Keratinocyte (primary cell): Measurements from ENCODE around the gene GPR6. TPM values are rescaled to one million over a fixed set of nuclear protein-coding genes. Genes with fewer than 3 reads are reported as not detected.

Source experiments
- DNase-seq: peaks from one replicate; pipeline ENCODE4 v3.0.0-alpha.2; 2011; ENCODE audit warnings: low read depth, missing footprints, low spot score
- FAIRE-seq: peaks from 2 replicates; lab custom pipeline; 2011; peaks lifted over from hg19 to GRCh38; lab: Jason Lieb, UNC
- H2AFZ ChIP-seq: 2 replicates; pipeline ENCODE4 v1.6.0; 2012; ENCODE audit warnings: low read length, control low read depth, inconsistent platforms; ENCODE audit not compliant: control insufficient read depth
- H3K27ac ChIP-seq: 2 replicates; pipeline ENCODE4 v1.5.1; 2011; ENCODE audit warnings: low read length; ENCODE audit not compliant: control insufficient read depth, insufficient read depth
- H3K27me3 ChIP-seq: 3 replicates; pipeline ENCODE4 v1.6.0; 2011; ENCODE audit warnings: low read length; ENCODE audit not compliant: control insufficient read depth, insufficient read depth; ENCODE audit errors: extremely low read depth
- H3K36me3 ChIP-seq, 2 experiments: 2 replicates in 1 of 2; 3 replicates in 1 of 2; pipeline ENCODE4 v1.5.1; 2011; ENCODE audit warnings: low read length in 2 of 2, mild to moderate bottlenecking in 1 of 2; ENCODE audit not compliant: control insufficient read depth in 2 of 2, insufficient read depth in 2 of 2; ENCODE audit errors: extremely low read depth in 1 of 2
- H3K4me1 ChIP-seq: 3 replicates; pipeline ENCODE4 v1.5.1; 2011; ENCODE audit warnings: low read length; ENCODE audit not compliant: control insufficient read depth, insufficient read depth; ENCODE audit errors: extremely low read depth
- H3K4me2 ChIP-seq: 3 replicates; pipeline ENCODE4 v1.6.0; 2011; ENCODE audit warnings: low read depth, low read length; ENCODE audit not compliant: control insufficient read depth, insufficient read depth; ENCODE audit errors: extremely low read depth
- H3K4me3 ChIP-seq, 3 experiments: fragments of 200-600 bp in 1 of 3; sonication (generic) in 1 of 3; 2 replicates in 2 of 3; 3 replicates in 1 of 3; pipeline ENCODE4 v1.5.1; 2011 to 2016; ENCODE audit warnings: low read length in 3 of 3, mild to moderate bottlenecking in 3 of 3, control low read depth in 2 of 3, inconsistent platforms in 1 of 3, low read depth in 1 of 3, mixed read lengths in 1 of 3, mixed run types in 1 of 3, moderate library complexity in 1 of 3; ENCODE audit not compliant: control insufficient read depth in 2 of 3, insufficient read depth in 2 of 3; ENCODE audit errors: extremely low read depth in 1 of 3
- H3K79me2 ChIP-seq: 2 replicates; pipeline ENCODE4 v1.6.0; 2012; ENCODE audit warnings: low read length; ENCODE audit not compliant: control insufficient read depth, insufficient read depth
- H3K9ac ChIP-seq: 3 replicates; pipeline ENCODE4 v1.6.0; 2011; ENCODE audit warnings: low read length; ENCODE audit not compliant: control insufficient read depth, insufficient read depth; ENCODE audit errors: extremely low read depth
- H3K9me1 ChIP-seq: 3 replicates; pipeline ENCODE4 v1.6.0; 2011; ENCODE audit warnings: low read length; ENCODE audit not compliant: control insufficient read depth, insufficient read depth; ENCODE audit errors: extremely low read depth
- H3K9me3 ChIP-seq: 2 replicates; pipeline ENCODE4 v1.5.1; 2012; ENCODE audit warnings: low read depth, low read length; ENCODE audit not compliant: control insufficient read depth
- H4K20me1 ChIP-seq: 3 replicates; pipeline ENCODE4 v1.6.0; 2011; ENCODE audit warnings: low read length; ENCODE audit not compliant: control insufficient read depth, insufficient read depth; ENCODE audit errors: extremely low read depth
- CTCF ChIP-seq, 3 experiments: IDR thresholded peaks in 1 of 3; conservative IDR thresholded peaks in 1 of 3; optimal IDR thresholded peaks in 1 of 3; 2 replicates in 2 of 3; 3 replicates in 1 of 3; pipeline versions ENCODE3 to v1.5.1; 2011; ENCODE audit warnings: low read length in 3 of 3, mild to moderate bottlenecking in 3 of 3, moderate library complexity in 2 of 3, control low read depth in 1 of 3, inconsistent platforms in 1 of 3; ENCODE audit not compliant: insufficient read depth in 2 of 3; ENCODE audit errors: extremely low read depth in 1 of 3
- EZH2 ChIP-seq: IDR thresholded peaks from one replicate; pipeline ENCODE4 v1.6.1; 2012; ENCODE audit warnings: inconsistent platforms, mild to moderate bottlenecking, low read length, moderate library complexity
- dilution Hi-C: fragments of 300-500 bp; cut with MboI; formaldehyde crosslinking; loops from one replicate; pipeline ENCODE4 v1.7.0; 2020; ENCODE audit warnings: low sequenced_read_pairs; ENCODE audit not compliant: extremely low pct_ligation_motif_present
- polyA plus RNA-seq, 5 experiments: library from polyadenylated mRNA; depleted of rRNA in 3 of 5; stranded (reverse) in 3 of 5; stranded (forward) in 1 of 5; unstranded in 1 of 5; fragments of >200 nt; gene quantifications; 1 replicate in 1 of 5; 2 replicates in 3 of 5; 3 replicates in 1 of 5; pipeline versions ENCODE4 v1.2.1 to v1.2.3, GENCODE V29; 2011 to 2012; ENCODE audit warnings: missing spikeins in 2 of 5, low read depth in 1 of 5, low replicate concordance in 1 of 5

Gene GPR6
- polyA plus RNA-seq, 1 donor (not counting 4 experiments of a cell fraction or from before 2014, with no cell fraction given): not detected

GRCh38 chr6:109984410-109984809 is 6.3 kb downstream of the GPR6 start:
- H3K27me3 ChIP-seq: peaks cover 16% of the 10 kb centered on the region
- no peak overlapping the region for H3K9ac ChIP-seq
- dilution Hi-C loops: no loop called here
- H3K9me1 ChIP-seq: no peaks in the 10 kb centered on the region
- H3K9me3 ChIP-seq: no peaks in the 10 kb centered on the region
- no peaks in the 10 kb centered on the region for H4K20me1 ChIP-seq
- H3K4me3 ChIP-seq: no peak overlapping the region
- no peaks in the 10 kb centered on the region for H3K36me3 ChIP-seq
- no peaks in the 10 kb centered on the region for H3K79me2 ChIP-seq
- FAIRE-seq: no peak
- DNase-seq: no peak
- H3K27ac ChIP-seq: no peak overlapping the region
- no peak overlapping the region for H3K4me2 ChIP-seq
- H2AFZ ChIP-seq: no peak overlapping the region
- TF ChIP-seq EZH2 (no peak), CTCF (optimal IDR thresholded peaks at IDR 0.05 in 1 of 3, IDR thresholded peaks at IDR 0.05 in 1 of 3, conservative IDR thresholded peaks at IDR 0.05 in 1 of 3; ENCODE audit: extremely low read depth in 1 of 3, insufficient read depth in 2 of 3, low read length in 3 of 3) (no peak)
- no peaks in the 10 kb centered on the region for H3K4me1 ChIP-seq

- TF ChIP-seq EZH2: no peak
- no peak for TF ChIP-seq CTCF (optimal IDR thresholded peaks at IDR 0.05 in 1 of 3, IDR thresholded peaks at IDR 0.05 in 1 of 3, conservative IDR thresholded peaks at IDR 0.05 in 1 of 3; ENCODE audit: extremely low read depth in 1 of 3, insufficient read depth in 2 of 3, low read length in 3 of 3)
- Histone ChIP-seq H4K20me1 (no peaks in the 10 kb centered on the region), H3K9me1 (no peaks in the 10 kb centered on the region), H3K4me2 (no peak overlapping the region), H3K9ac (no peak overlapping the region), H3K4me3 (no peak overlapping the region), H3K9me3 (no peaks in the 10 kb centered on the region), H2AFZ (no peak overlapping the region), H3K27me3 (no peaks in the 10 kb centered on the region), H3K4me1 (no peaks in the 10 kb centered on the region), H3K36me3 (no peaks in the 10 kb centered on the region), H3K79me2 (no peaks in the 10 kb centered on the region), H3K27ac (no peak overlapping the region)
- dilution Hi-C loops: no loop called here
- no peak for DNase-seq
- FAIRE-seq: no peak
These were observed 9.1 kb downstream of the GPR6 start for GRCh38 chr6:109987196-109987595.
